Suprapubic skin (tissue), 4 donors: ENCODE data around the gene CSF1R.

Source experiments
- EP300 ChIP-seq: sonication (generic); formaldehyde crosslinking; IDR thresholded peaks from one replicate; pipeline ENCODE4 v1.6.1; 2017; ENCODE audit warnings: antibody characterized with exemption
- POLR2A ChIP-seq, 2 donors: fragments of 450-650 bp; IDR thresholded peaks; one replicate each; pipeline ENCODE4 v1.6.1; 2017; ENCODE audit warnings: antibody characterized with exemption in 2 of 2, mild to moderate bottlenecking in 2 of 2, moderate library complexity in 2 of 2
- POLR2AphosphoS5 ChIP-seq, 3 donors: sonication (generic); formaldehyde crosslinking; IDR thresholded peaks; one replicate each; pipeline ENCODE4 v1.6.1; 2017; ENCODE audit warnings: antibody characterized with exemption in 3 of 3
- TF ChIP-seq, protein P1 (sequence below), 2 donors: fragments of 200-600 bp in 1 of 2; fragments of 450-650 bp in 1 of 2; sonication (generic) in 1 of 2; IDR thresholded peaks; one replicate each; pipeline ENCODE4 v1.5.1; 2016 to 2019; ENCODE audit warnings: antibody characterized with exemption in 2 of 2, mild to moderate bottlenecking in 1 of 2, moderate library complexity in 1 of 2

DNA sequence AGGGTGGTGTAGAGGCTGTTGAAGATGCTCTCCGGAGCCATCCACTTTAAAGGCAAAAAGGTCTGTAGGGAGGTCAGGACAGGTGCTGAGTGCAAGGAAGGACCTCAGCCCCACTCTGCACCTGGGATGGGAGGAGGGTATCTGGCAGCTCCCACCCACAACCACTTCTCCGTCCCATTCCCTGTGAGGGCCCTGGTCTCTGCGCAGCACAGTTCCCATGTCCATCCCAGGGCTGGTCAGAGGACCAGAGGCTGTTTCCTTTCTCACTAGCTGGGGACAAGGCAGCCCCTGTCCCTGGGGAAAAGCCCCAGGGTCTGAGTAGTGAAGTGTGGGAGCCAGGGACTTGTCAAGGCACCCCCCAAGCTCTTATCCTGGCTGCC lies 33.7 kb upstream of the CSF1R start:
- TF ChIP-seq, protein P1, sequence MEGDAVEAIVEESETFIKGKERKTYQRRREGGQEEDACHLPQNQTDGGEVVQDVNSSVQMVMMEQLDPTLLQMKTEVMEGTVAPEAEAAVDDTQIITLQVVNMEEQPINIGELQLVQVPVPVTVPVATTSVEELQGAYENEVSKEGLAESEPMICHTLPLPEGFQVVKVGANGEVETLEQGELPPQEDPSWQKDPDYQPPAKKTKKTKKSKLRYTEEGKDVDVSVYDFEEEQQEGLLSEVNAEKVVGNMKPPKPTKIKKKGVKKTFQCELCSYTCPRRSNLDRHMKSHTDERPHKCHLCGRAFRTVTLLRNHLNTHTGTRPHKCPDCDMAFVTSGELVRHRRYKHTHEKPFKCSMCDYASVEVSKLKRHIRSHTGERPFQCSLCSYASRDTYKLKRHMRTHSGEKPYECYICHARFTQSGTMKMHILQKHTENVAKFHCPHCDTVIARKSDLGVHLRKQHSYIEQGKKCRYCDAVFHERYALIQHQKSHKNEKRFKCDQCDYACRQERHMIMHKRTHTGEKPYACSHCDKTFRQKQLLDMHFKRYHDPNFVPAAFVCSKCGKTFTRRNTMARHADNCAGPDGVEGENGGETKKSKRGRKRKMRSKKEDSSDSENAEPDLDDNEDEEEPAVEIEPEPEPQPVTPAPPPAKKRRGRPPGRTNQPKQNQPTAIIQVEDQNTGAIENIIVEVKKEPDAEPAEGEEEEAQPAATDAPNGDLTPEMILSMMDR (IDR thresholded peaks at IDR 0.05), result no peak
- no peak for TF ChIP-seq EP300
- no peak for TF ChIP-seq POLR2AphosphoS5 (IDR thresholded peaks at IDR 0.05)
- no peak for TF ChIP-seq POLR2A (IDR thresholded peaks at IDR 0.05)
